HepG2 (cell line): ENCODE measurements around the gene IL9R.

ENCODE experiments used
- CBX2 ChIP-seq, 2 experiments: fragments of 200-600 bp in 1 of 2; sonication (generic); formaldehyde crosslinking in 1 of 2; IDR thresholded peaks; 2 replicates each; pipeline versions ENCODE4 v1.7.0 to v1.8.1; 2018 to 2022; ENCODE audit warnings: low read depth in 2 of 2, low read length in 1 of 2, mild to moderate bottlenecking in 1 of 2, missing genetic modification reagents in 1 of 2
- FOXC1 ChIP-seq: sonication (generic); formaldehyde crosslinking; IDR thresholded peaks from 2 replicates; pipeline ENCODE4 v1.8.0; 2022; ENCODE audit warnings: mild to moderate bottlenecking, missing genetic modification reagents, borderline replicate concordance
- GABPB1 ChIP-seq: IDR thresholded peaks from 2 replicates; pipeline ENCODE4 v1.6.1; 2016; ENCODE audit warnings: mild to moderate bottlenecking, missing genetic modification reagents, moderate library complexity, missing compliant biosample characterization
- GATA4 ChIP-seq: sonication (generic); IDR thresholded peaks from 2 replicates; pipeline ENCODE4 v1.6.1; 2016; ENCODE audit warnings: antibody characterized with exemption, low read depth, borderline replicate concordance
- KAT7 ChIP-seq: IDR thresholded peaks from 2 replicates; pipeline ENCODE4 v1.6.1; 2018; ENCODE audit warnings: borderline replicate concordance, missing compliant biosample characterization
- MED8 ChIP-seq: sonication (generic); formaldehyde crosslinking; IDR thresholded peaks from 2 replicates; pipeline ENCODE4 v1.8.1; 2023; ENCODE audit warnings: mild to moderate bottlenecking, missing genetic modification reagents; ENCODE audit not compliant: insufficient replicate concordance
- MYC ChIP-seq: sonication (generic); formaldehyde crosslinking; IDR thresholded peaks from 2 replicates; pipeline ENCODE4 v1.9.0; 2021; ENCODE audit warnings: missing genetic modification reagents, borderline replicate concordance
- POLR2A ChIP-seq, 2 experiments: IDR thresholded peaks; 2 replicates each; pipeline ENCODE4 v1.6.1; 2011; ENCODE audit warnings: low read depth in 2 of 2, low read length in 2 of 2, mild to moderate bottlenecking in 1 of 2, moderate library complexity in 1 of 2; ENCODE audit not compliant: insufficient read depth in 1 of 2
- ZNF331 ChIP-seq: sonication (generic); formaldehyde crosslinking; IDR thresholded peaks from 2 replicates; pipeline ENCODE4 v1.4.0; 2020; ENCODE audit warnings: missing genetic modification reagents
- TF ChIP-seq, protein P1 (sequence below): IDR thresholded peaks from 2 replicates; pipeline ENCODE4 v1.6.1; 2016; ENCODE audit warnings: missing compliant biosample characterization, missing genetic modification reagents, borderline replicate concordance
- TF ChIP-seq, protein P2 (sequence below): sonication (generic); formaldehyde crosslinking; IDR thresholded peaks from 2 replicates; pipeline ENCODE4 v1.5.0; 2020; ENCODE audit warnings: mild to moderate bottlenecking, missing genetic modification reagents, moderate library complexity
- TF ChIP-seq, protein P3 (sequence below): sonication (generic); formaldehyde crosslinking; IDR thresholded peaks from 2 replicates; pipeline ENCODE4 v1.5.1; 2020; ENCODE audit warnings: mild to moderate bottlenecking, moderate library complexity, missing genetic modification reagents
- TF ChIP-seq, protein P4 (sequence below), 2 experiments: IDR thresholded peaks; 2 replicates each; pipeline ENCODE4 v1.6.1; 2011 to 2012; ENCODE audit warnings: low read length in 2 of 2, borderline replicate concordance in 1 of 2, low read depth in 1 of 2, mild to moderate bottlenecking in 1 of 2, moderate library complexity in 1 of 2
- TF ChIP-seq, protein P5 (sequence below): sonication (generic); formaldehyde crosslinking; IDR thresholded peaks from 2 replicates; pipeline ENCODE4 v1.8.0; 2022; ENCODE audit warnings: mild to moderate bottlenecking, missing genetic modification reagents; ENCODE audit not compliant: insufficient replicate concordance

DNA sequence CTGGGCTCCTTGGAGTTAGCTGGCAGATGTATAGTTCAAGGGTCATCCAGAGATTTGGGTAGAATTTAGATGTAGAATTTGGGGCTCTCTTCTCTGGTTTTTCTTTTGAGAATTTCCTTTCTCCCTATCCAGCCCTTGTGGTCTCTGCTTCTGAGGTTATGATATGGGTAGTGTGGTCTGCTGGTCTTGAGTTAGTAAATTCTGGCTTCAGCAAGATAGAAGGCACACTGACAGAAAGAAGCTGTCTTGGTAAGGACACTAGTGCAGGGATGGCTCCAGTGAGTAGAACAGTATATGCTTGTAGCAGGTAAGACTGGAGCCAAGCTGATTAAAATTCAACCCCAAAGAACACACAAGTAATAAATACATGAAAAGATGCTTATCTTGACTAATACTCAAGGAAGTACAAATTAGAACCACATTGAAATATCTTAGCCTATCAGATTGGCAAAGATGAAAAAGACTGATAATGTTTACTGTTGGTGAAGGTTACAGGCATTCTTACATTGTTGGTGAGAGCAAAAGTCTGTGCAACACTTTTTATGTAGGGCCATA is 2.1 kb upstream of the IL9R start:
- TF ChIP-seq, protein P1, sequence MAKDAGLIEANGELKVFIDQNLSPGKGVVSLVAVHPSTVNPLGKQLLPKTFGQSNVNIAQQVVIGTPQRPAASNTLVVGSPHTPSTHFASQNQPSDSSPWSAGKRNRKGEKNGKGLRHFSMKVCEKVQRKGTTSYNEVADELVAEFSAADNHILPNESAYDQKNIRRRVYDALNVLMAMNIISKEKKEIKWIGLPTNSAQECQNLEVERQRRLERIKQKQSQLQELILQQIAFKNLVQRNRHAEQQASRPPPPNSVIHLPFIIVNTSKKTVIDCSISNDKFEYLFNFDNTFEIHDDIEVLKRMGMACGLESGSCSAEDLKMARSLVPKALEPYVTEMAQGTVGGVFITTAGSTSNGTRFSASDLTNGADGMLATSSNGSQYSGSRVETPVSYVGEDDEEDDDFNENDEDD (CRISPR knock-in tag), result no peak
- TF ChIP-seq, protein P2, sequence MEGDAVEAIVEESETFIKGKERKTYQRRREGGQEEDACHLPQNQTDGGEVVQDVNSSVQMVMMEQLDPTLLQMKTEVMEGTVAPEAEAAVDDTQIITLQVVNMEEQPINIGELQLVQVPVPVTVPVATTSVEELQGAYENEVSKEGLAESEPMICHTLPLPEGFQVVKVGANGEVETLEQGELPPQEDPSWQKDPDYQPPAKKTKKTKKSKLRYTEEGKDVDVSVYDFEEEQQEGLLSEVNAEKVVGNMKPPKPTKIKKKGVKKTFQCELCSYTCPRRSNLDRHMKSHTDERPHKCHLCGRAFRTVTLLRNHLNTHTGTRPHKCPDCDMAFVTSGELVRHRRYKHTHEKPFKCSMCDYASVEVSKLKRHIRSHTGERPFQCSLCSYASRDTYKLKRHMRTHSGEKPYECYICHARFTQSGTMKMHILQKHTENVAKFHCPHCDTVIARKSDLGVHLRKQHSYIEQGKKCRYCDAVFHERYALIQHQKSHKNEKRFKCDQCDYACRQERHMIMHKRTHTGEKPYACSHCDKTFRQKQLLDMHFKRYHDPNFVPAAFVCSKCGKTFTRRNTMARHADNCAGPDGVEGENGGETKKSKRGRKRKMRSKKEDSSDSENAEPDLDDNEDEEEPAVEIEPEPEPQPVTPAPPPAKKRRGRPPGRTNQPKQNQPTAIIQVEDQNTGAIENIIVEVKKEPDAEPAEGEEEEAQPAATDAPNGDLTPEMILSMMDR (CRISPR knock-in tag), result no peak
- no peak for TF ChIP-seq KAT7 (CRISPR knock-in tag)
- TF ChIP-seq, protein P3, sequence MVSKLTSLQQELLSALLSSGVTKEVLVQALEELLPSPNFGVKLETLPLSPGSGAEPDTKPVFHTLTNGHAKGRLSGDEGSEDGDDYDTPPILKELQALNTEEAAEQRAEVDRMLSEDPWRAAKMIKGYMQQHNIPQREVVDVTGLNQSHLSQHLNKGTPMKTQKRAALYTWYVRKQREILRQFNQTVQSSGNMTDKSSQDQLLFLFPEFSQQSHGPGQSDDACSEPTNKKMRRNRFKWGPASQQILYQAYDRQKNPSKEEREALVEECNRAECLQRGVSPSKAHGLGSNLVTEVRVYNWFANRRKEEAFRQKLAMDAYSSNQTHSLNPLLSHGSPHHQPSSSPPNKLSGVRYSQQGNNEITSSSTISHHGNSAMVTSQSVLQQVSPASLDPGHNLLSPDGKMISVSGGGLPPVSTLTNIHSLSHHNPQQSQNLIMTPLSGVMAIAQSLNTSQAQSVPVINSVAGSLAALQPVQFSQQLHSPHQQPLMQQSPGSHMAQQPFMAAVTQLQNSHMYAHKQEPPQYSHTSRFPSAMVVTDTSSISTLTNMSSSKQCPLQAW (CRISPR knock-in tag), result no peak
- no peak for TF ChIP-seq GATA4
- TF ChIP-seq MYC, result no peak
- TF ChIP-seq, protein P4, sequence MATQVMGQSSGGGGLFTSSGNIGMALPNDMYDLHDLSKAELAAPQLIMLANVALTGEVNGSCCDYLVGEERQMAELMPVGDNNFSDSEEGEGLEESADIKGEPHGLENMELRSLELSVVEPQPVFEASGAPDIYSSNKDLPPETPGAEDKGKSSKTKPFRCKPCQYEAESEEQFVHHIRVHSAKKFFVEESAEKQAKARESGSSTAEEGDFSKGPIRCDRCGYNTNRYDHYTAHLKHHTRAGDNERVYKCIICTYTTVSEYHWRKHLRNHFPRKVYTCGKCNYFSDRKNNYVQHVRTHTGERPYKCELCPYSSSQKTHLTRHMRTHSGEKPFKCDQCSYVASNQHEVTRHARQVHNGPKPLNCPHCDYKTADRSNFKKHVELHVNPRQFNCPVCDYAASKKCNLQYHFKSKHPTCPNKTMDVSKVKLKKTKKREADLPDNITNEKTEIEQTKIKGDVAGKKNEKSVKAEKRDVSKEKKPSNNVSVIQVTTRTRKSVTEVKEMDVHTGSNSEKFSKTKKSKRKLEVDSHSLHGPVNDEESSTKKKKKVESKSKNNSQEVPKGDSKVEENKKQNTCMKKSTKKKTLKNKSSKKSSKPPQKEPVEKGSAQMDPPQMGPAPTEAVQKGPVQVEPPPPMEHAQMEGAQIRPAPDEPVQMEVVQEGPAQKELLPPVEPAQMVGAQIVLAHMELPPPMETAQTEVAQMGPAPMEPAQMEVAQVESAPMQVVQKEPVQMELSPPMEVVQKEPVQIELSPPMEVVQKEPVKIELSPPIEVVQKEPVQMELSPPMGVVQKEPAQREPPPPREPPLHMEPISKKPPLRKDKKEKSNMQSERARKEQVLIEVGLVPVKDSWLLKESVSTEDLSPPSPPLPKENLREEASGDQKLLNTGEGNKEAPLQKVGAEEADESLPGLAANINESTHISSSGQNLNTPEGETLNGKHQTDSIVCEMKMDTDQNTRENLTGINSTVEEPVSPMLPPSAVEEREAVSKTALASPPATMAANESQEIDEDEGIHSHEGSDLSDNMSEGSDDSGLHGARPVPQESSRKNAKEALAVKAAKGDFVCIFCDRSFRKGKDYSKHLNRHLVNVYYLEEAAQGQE (IDR thresholded peaks at IDR 0.05; ENCODE audit: borderline replicate concordance in 1 of 2, low read depth in 1 of 2, low read length in 2 of 2), result no peak
- no peak for TF ChIP-seq MED8
- TF ChIP-seq ZNF331 (CRISPR knock-in tag), result no peak
- TF ChIP-seq, protein P5, sequence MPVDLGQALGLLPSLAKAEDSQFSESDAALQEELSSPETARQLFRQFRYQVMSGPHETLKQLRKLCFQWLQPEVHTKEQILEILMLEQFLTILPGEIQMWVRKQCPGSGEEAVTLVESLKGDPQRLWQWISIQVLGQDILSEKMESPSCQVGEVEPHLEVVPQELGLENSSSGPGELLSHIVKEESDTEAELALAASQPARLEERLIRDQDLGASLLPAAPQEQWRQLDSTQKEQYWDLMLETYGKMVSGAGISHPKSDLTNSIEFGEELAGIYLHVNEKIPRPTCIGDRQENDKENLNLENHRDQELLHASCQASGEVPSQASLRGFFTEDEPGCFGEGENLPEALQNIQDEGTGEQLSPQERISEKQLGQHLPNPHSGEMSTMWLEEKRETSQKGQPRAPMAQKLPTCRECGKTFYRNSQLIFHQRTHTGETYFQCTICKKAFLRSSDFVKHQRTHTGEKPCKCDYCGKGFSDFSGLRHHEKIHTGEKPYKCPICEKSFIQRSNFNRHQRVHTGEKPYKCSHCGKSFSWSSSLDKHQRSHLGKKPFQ (CRISPR knock-in tag), result no peak
- TF ChIP-seq GABPB1 (CRISPR knock-in tag), result no peak
- no peak for TF ChIP-seq POLR2A (IDR thresholded peaks at IDR 0.05; ENCODE audit: insufficient read depth in 1 of 2, low read depth in 2 of 2, low read length in 2 of 2)
- no peak for TF ChIP-seq FOXC1 (CRISPR knock-in tag)
- no peak for TF ChIP-seq CBX2 (IDR thresholded peaks at IDR 0.05; ENCODE audit: low read depth, low read length)
- TF ChIP-seq CBX2 (CRISPR knock-in tag; IDR thresholded peaks at IDR 0.05; ENCODE audit: low read depth), result no peak
